Measurements from ENCODE around the gene KIAA0040. TPM values are rescaled to one million over a fixed set of nuclear protein-coding genes. Genes with fewer than 3 reads are reported as not detected.

Gene KIAA0040
- total and polyA plus RNA-seq, 10 of the 15 experiments (the other 5 are each of a cell fraction or from before 2014, with no cell fraction given): 7.6 to 47.7 (median 23.5) TPM

GRCh38 chr1:175186433-175187160, 6.0 kb downstream of the KIAA0040 start:
- FAIRE-seq: no peak
- peaks cover 31% of the 10 kb centered on the region for H3K4me1 ChIP-seq (ENCODE audit: control insufficient read depth, insufficient read depth, low read length)
- no peak overlapping the region for H3K4me3 ChIP-seq
- H2AFZ ChIP-seq (ENCODE audit: control insufficient read depth, low read depth, low read length): no peak overlapping the region
- RAD21 ChIA-PET (ENCODE audit: unreplicated experiment): interaction anchor here (1.0 to 6.2 kb wide), 5 partner anchors 30 to 157 kb away, joined by 3 to 58 read pairs (median 6); no protein-coding TSS in a partner anchor
- 98% methylated on average over 2 of the region's 2 CpGs for WGBS (ENCODE audit: insufficient coverage, insufficient replicate concordance, low lambda C conversion rate, missing lambda C conversion rate)
- H3K27ac ChIP-seq (ENCODE audit: control insufficient read depth, insufficient read depth): no peak overlapping the region
- peaks cover 1 to 5% of the 10 kb centered on the region in 2 experiments; a peak in 3 of 4 replicates for H3K36me3 ChIP-seq (ENCODE audit: control insufficient read depth in 2 of 2, insufficient read depth in 2 of 2, low read length in 1 of 2)
- peak overlapping the region; percentile 38; the same call in 1 of the 2 replicates for H3K4me2 ChIP-seq (ENCODE audit: control insufficient read depth, insufficient read depth)
- H3K9me3 ChIP-seq (replicated peaks; ENCODE audit: control insufficient read depth, insufficient read depth, low read length): no peaks in the 10 kb centered on the region
- no peaks in the 10 kb centered on the region for H3K27me3 ChIP-seq (replicated peaks in 1 of 2; ENCODE audit: control insufficient read depth in 2 of 2, insufficient read depth in 2 of 2, low read length in 1 of 2)
- POLR2A ChIA-PET: interaction anchor here (0.8 to 1.3 kb wide), 4 partner anchors 12 to 18 kb away, joined by 3 read pairs; no protein-coding TSS in a partner anchor
- CTCF ChIA-PET: interaction anchor here (1.0 to 9.1 kb wide), 7 partner anchors 23 to 184 kb away, joined by 3 to 72 read pairs (median 26); no protein-coding TSS in a partner anchor
- no peak for ATAC-seq
- SMC1A ChIA-PET (ENCODE audit: uncharacterized antibody, unreplicated experiment): interaction anchor here (1.1 to 5.6 kb wide), 12 partner anchors 9 to 132 kb away, joined by 3 to 47 read pairs (median 5); no protein-coding TSS in a partner anchor
- in situ Hi-C loops (cut with MboI): no loop called here
- no peaks in the 10 kb centered on the region for H4K20me1 ChIP-seq (ENCODE audit: control insufficient read depth, insufficient read depth)
- intact Hi-C loops (cut with micrococcal nuclease; ENCODE audit: unreplicated experiment): no loop called here
- TF ChIP-seq BMI1 (IDR thresholded peaks at IDR 0.05; ENCODE audit: borderline replicate concordance): no peak
- TF ChIP-seq NFIC (IDR thresholded peaks at IDR 0.05; ENCODE audit: low read depth, low read length): no peak
- no peak for TF ChIP-seq KAT2A (conservative IDR thresholded peaks at IDR 0.05; ENCODE audit: control insufficient read depth, low read depth, low read length)
- no peak for TF ChIP-seq ZNF622 (IDR thresholded peaks at IDR 0.05)
- no peak for TF ChIP-seq RELB (IDR thresholded peaks at IDR 0.05; ENCODE audit: low read depth)
- no peak for TF ChIP-seq YBX1 (IDR thresholded peaks at IDR 0.05)
- no peak for TF ChIP-seq STAT1 (conservative IDR thresholded peaks at IDR 0.05)
- TF ChIP-seq SP1 (IDR thresholded peaks at IDR 0.05; ENCODE audit: low read depth, low read length): no peak
- TF ChIP-seq WRNIP1 (IDR thresholded peaks at IDR 0.05; ENCODE audit: borderline replicate concordance, low read depth, low read length): no peak
- TF ChIP-seq PAX5 (IDR thresholded peaks at IDR 0.05; ENCODE audit: borderline replicate concordance, low read depth, low read length): no peak
- TF ChIP-seq SIX5 (IDR thresholded peaks at IDR 0.05; ENCODE audit: low read depth, low read length, severe bottlenecking): no peak
- no peak for TF ChIP-seq TCF7 (IDR thresholded peaks at IDR 0.05; ENCODE audit: borderline replicate concordance)
- peaks cover 58% of the 10 kb centered on the region for H3K79me2 ChIP-seq (ENCODE audit: control insufficient read depth, insufficient read depth, low read length)
- H3K9ac ChIP-seq (ENCODE audit: control insufficient read depth, insufficient read depth, low read length): no peak overlapping the region
- BruUV-seq (replicated peaks): no TSS peak
- DNase-seq (ENCODE audit: low read depth, low spot score): no peak
